GM23338 (cell line): ENCODE results near the gene SLC35E2B. TPM values are rescaled to one million over a fixed set of nuclear protein-coding genes. Genes with fewer than 3 reads are reported as not detected.

Source experiments
- ATAC-seq: fragments of 200-7000 bp; cut with Tn5 transposase; 3 replicates; pipeline ENCODE4 v1.9.1; 2020
- DNase-seq: peaks from one replicate; pipeline ENCODE4 v3.0.0-alpha.2; 2015; ENCODE audit warnings: low spot score
- H2AFZ ChIP-seq: fragments of 200-600 bp; sonication (generic); 2 replicates; pipeline ENCODE4 v1.8.0; 2016; ENCODE audit warnings: antibody characterized with exemption, mild to moderate bottlenecking, moderate library complexity
- H3F3A ChIP-seq: fragments of 200-600 bp; sonication (generic); replicated peaks from 2 replicates; pipeline ENCODE4 v1.8.0; 2017; ENCODE audit warnings: antibody characterized with exemption, mixed run types, low read depth
- H3K27ac ChIP-seq: fragments of 200-600 bp; sonication (generic); 2 replicates; pipeline ENCODE4 v1.6.1; 2016; ENCODE audit warnings: low read depth
- H3K27me3 ChIP-seq: fragments of 200-600 bp; sonication (generic); 2 replicates; pipeline ENCODE4 v1.8.0; 2016; ENCODE audit warnings: mild to moderate bottlenecking, mixed run types, moderate library complexity; ENCODE audit not compliant: insufficient read depth
- H3K36me3 ChIP-seq: fragments of 200-600 bp; sonication (generic); 2 replicates; pipeline ENCODE4 v1.8.0; 2016; ENCODE audit warnings: mild to moderate bottlenecking; ENCODE audit not compliant: insufficient read depth
- H3K4me1 ChIP-seq: fragments of 200-600 bp; sonication (generic); 2 replicates; pipeline ENCODE4 v1.8.0; 2016; ENCODE audit warnings: mild to moderate bottlenecking, moderate library complexity; ENCODE audit not compliant: insufficient read depth
- H3K4me2 ChIP-seq: fragments of 200-600 bp; sonication (generic); 2 replicates; pipeline ENCODE4 v1.7.1; 2017; ENCODE audit warnings: mixed run types
- H3K4me3 ChIP-seq: fragments of 200-600 bp; sonication (generic); 2 replicates; pipeline ENCODE4 v1.6.1; 2016; ENCODE audit warnings: mixed run types
- H3K79me2 ChIP-seq: fragments of 200-600 bp; sonication (generic); replicated peaks from 2 replicates; pipeline ENCODE4 v1.8.0; 2017; ENCODE audit warnings: mild to moderate bottlenecking; ENCODE audit not compliant: insufficient read depth
- H3K9me2 ChIP-seq: fragments of 200-600 bp; sonication (generic); 2 replicates; pipeline ENCODE4 v1.8.0; 2017; ENCODE audit not compliant: insufficient read depth
- H4K20me1 ChIP-seq: fragments of 200-600 bp; sonication (generic); replicated peaks from 2 replicates; pipeline ENCODE4 v1.8.0; 2017; ENCODE audit warnings: mild to moderate bottlenecking; ENCODE audit not compliant: insufficient read depth
- H3K27ac Mint-ChIP-seq: 2 replicates; pipeline ENCODE4 v1.8.0; 2020; ENCODE audit warnings: inconsistent platforms, mild to moderate bottlenecking, moderate library complexity, mixed read lengths
- H3K27me3 Mint-ChIP-seq: 3 replicates; pipeline ENCODE4 v1.8.0; 2022; ENCODE audit warnings: low read depth, mild to moderate bottlenecking, moderate library complexity, mixed read lengths, inconsistent platforms; ENCODE audit not compliant: insufficient read depth, poor library complexity
- H3K36me3 Mint-ChIP-seq: 3 replicates; pipeline ENCODE4 v1.8.0; 2021; ENCODE audit warnings: low read depth, mild to moderate bottlenecking, inconsistent platforms, moderate library complexity, mixed read lengths
- H3K4me1 Mint-ChIP-seq: 3 replicates; pipeline ENCODE4 v1.8.0; 2020; ENCODE audit warnings: mild to moderate bottlenecking, inconsistent platforms, mixed read lengths
- H3K4me3 Mint-ChIP-seq: 3 replicates; pipeline ENCODE4 v1.8.0; 2021; ENCODE audit warnings: moderate library complexity, mild to moderate bottlenecking, inconsistent platforms, mixed read lengths
- H3K9me3 Mint-ChIP-seq: 3 replicates; pipeline ENCODE4 v1.8.0; 2020; ENCODE audit warnings: moderate library complexity, mild to moderate bottlenecking, inconsistent platforms, mixed read lengths
- CTCF ChIP-seq, 2 experiments: fragments of 200-600 bp in 1 of 2; sonication (generic) in 1 of 2; conservative IDR thresholded peaks; 2 replicates each; pipeline versions ENCODE4 v1.5.1 to v1.6.1; 2016 to 2017; ENCODE audit warnings: antibody characterized with exemption in 2 of 2, low read depth in 2 of 2, mild to moderate bottlenecking in 2 of 2, moderate library complexity in 1 of 2
- EZH2 ChIP-seq: fragments of 200-600 bp; sonication (generic); IDR thresholded peaks from one replicate; pipeline ENCODE4 v1.8.0; 2017; ENCODE audit warnings: antibody characterized with exemption, mild to moderate bottlenecking, low read depth; ENCODE audit not compliant: unreplicated experiment
- JUNB ChIP-seq: IDR thresholded peaks from one replicate; pipeline ENCODE4 v1.6.1; 2016; ENCODE audit warnings: antibody characterized with exemption; ENCODE audit not compliant: unreplicated experiment
- NANOG ChIP-seq: IDR thresholded peaks from 2 replicates; pipeline ENCODE4 v1.6.1; 2016; ENCODE audit warnings: antibody characterized with exemption, borderline replicate concordance
- POLR2AphosphoS5 ChIP-seq: IDR thresholded peaks from 2 replicates; pipeline ENCODE4 v1.6.1; 2016; ENCODE audit warnings: antibody characterized with exemption, low read depth
- REST ChIP-seq: IDR thresholded peaks from one replicate; pipeline ENCODE4 v1.6.1; 2018; ENCODE audit warnings: antibody characterized with exemption; ENCODE audit not compliant: unreplicated experiment
- STAT1 ChIP-seq: IDR thresholded peaks from one replicate; pipeline ENCODE4 v1.6.1; 2016; ENCODE audit warnings: antibody characterized with exemption; ENCODE audit not compliant: unreplicated experiment
- ZNF114 ChIP-seq: fragments of 250-450 bp; sonication (Bioruptor Pico); IDR thresholded peaks from 2 replicates; pipeline ENCODE4 v1.5.0; 2020; ENCODE audit warnings: mild to moderate bottlenecking, moderate library complexity
- ZNF462 ChIP-seq: fragments of 250-450 bp; sonication (Bioruptor Pico); IDR thresholded peaks from 2 replicates; pipeline ENCODE4 v1.5.0; 2020; ENCODE audit warnings: mild to moderate bottlenecking, moderate library complexity
- polyA plus RNA-seq: library from polyadenylated mRNA; unstranded; fragments of >200 nt; fragmentation: Nextera tagmentation; extraction: Ambion mirVana; gene quantifications from 2 replicates; pipeline ENCODE4 v1.2.1, GENCODE V29; 2016
- total RNA-seq: library from RNA; depleted of rRNA; stranded (reverse); fragments of >200 nt; shearing (Covaris generic); gene quantifications from 2 replicates; pipeline ENCODE4 v1.2.3, GENCODE V29; 2014

SLC35E2B gene
- total and polyA plus RNA-seq, 2 experiments from 2014 or later: 16.8 to 63.0 TPM

DNA sequence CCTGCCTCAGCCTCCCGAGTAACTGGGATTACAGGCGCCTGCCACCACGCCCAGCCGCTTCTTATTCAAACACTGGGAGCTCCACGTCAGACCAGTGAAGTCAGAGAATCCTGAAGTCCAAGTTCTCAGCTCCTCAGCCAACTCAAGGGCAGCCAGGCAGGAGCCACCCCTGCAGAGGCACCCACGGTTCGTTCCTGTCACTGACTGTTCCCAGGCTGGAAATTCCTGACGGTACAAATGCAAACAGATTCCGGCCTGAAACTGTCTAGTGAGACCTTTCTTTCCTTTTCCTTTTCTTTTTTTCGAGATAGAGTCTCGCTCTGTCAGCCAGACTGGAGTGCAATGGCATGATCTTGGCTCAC is 11.7 kb downstream of the SLC35E2B start (continued):
- TF ChIP-seq ZNF462 (CRISPR knock-in tag) (no peak), CTCF (conservative IDR thresholded peaks at IDR 0.05; ENCODE audit: low read depth in 2 of 2) (no peak), STAT1 (no peak), POLR2AphosphoS5 (no peak), ZNF114 (CRISPR knock-in tag) (no peak), NANOG (no peak)

DNA sequence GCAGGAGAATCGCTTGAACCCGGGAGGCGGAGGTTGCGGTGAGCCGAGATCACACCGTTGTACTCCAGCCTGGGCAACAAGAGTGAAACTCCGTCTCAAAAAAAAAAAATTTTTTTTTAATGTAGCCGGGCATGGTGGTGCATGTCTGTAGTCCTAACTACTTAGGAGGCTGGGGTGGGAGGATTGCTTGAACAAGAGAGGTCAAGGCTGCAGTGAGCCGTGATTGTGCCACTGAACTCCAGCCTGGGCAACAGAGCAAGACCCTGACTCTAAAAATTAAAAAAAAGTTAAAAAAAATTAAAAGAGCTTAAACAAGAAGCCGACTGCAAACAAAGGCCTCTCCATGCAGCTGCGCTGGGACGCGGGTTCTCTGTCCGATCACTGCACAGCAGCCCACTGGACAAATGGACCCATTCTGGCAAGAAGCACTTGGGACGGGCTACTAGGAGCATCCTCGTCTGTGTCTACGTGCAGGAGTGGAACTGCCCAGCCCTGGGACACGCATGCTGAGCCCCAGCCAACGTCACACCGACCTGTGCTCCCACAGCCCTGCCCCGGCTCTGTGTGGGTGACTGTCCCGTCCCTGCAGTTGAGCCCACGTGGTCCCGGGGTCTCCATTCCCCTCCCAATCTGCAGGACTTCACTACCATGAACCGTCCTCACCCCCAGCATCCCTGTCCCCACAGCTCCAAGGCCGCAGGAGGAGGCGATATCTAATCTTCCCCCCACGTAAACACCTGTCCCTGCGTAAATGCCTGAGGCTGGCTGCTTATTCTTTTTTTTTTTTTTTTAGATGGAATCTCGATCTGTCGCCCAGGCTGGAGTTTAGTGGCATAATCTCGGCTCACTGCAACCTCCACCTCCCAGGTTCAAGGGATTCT is 12.3 kb downstream of the SLC35E2B start:
- Mint-ChIP-seq H3K4me3 (no peak overlapping the region), H3K36me3 (peaks cover 4% of the 10 kb centered on the region; the same call in 2 of the 3 replicates), H3K4me1 (peaks cover 37% of the 10 kb centered on the region), H3K9me3 (no peaks in the 10 kb centered on the region), H3K27ac (no peak overlapping the region), H3K27me3 (peaks cover 15% of the 10 kb centered on the region)
- DNase-seq (no peak), ATAC-seq (no peak)
- Histone ChIP-seq H3K27ac (no peak overlapping the region), H3K4me1 (peaks cover 9% of the 10 kb centered on the region), H3K9me2 (no peaks in the 10 kb centered on the region), H4K20me1 (peaks cover 29% of the 10 kb centered on the region; the same call in 1 of the 2 replicates), H3K79me2 (peaks cover 75% of the 10 kb centered on the region), H3K36me3 (no peaks in the 10 kb centered on the region), H2AFZ (no peak overlapping the region), H3K4me2 (no peak overlapping the region), H3F3A (peaks cover 13% of the 10 kb centered on the region), H3K4me3 (no peak overlapping the region), H3K27me3 (no peaks in the 10 kb centered on the region)
- TF ChIP-seq EZH2: no peak
- no peak for TF ChIP-seq ZNF114 (CRISPR knock-in tag)
- TF ChIP-seq JUNB: no peak
- TF ChIP-seq POLR2AphosphoS5: no peak
- no peak for TF ChIP-seq NANOG
- no peak for TF ChIP-seq CTCF (conservative IDR thresholded peaks at IDR 0.05; ENCODE audit: low read depth in 2 of 2)
- no peak for TF ChIP-seq STAT1
- TF ChIP-seq REST: no peak
